HG02885 (cell line): ENCODE data around the gene PLIN3.
"Not testable (repeated sequence)": the region's sequence is repeated elsewhere in the genome, so short reads cannot be mapped to it uniquely, and the experiment has no call there.

Experiments used
- ATAC-seq: cut with Tn5 transposase; IDR thresholded peaks from one replicate; pipeline ENCODE4 v1.9.1; 2021; ENCODE audit warnings: mild to moderate bottlenecking; ENCODE audit not compliant: unreplicated experiment, poor library complexity

PLIN3 gene

DNA sequence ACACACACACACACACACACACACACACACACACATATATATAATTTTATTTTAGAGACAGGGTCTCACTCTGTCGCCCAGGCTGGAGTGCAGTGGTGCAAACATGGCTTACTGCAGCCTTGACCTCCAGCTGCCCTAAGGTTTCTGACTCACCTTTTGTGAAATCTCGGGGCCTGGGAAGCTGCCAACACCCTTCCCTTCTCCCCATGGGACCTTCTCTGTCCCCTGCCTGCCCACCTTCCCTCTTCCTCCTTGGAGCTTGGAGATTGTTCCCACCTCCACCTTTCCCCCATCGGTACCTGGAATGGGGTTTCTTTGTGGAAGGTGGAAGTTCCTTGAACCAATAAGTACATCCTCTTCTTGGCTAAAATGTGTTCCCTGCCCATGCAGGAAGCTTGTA, 28.9 kb upstream of the PLIN3 start:
- no peak for ATAC-seq

DNA sequence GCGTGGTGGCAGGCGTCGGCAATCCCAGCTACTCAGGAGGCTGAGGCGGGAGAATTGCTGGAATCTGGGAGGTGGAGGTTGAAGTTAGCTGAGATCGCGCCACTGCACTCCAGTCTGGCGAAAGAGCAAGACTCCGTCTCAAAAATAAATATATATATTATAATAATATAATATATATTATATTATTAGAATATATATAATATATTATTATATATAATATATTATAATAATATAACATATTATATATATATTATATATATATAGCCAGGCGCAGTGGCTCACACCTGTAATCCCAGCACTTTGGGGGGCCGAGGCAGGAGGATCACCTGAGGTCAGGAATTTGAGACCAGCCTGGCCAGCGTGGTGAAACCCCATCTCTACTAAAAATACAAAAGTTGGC, 25.5 kb upstream of the PLIN3 start:
- ATAC-seq, result not testable (repeated sequence)

DNA sequence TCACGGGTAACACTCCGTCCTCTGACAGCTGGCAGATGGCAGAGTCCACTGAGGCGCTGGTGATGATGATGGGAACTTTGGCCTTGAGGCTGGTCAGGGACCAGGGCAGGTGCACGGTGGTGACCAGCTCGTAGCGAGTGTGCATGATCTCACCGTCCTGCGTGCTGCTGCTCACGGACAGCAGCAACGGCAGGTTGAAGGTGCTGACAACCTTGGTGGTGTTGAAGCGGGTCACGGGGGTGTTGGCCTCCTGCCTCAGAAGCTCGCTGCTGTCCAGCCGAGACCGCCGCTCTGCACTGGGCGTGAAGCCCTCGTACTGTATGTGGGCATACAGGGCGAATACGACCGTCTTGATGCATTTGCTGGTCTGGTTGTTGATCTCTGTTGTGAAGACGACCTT, 23.6 kb upstream of the PLIN3 start:
- ATAC-seq, result no peak

DNA sequence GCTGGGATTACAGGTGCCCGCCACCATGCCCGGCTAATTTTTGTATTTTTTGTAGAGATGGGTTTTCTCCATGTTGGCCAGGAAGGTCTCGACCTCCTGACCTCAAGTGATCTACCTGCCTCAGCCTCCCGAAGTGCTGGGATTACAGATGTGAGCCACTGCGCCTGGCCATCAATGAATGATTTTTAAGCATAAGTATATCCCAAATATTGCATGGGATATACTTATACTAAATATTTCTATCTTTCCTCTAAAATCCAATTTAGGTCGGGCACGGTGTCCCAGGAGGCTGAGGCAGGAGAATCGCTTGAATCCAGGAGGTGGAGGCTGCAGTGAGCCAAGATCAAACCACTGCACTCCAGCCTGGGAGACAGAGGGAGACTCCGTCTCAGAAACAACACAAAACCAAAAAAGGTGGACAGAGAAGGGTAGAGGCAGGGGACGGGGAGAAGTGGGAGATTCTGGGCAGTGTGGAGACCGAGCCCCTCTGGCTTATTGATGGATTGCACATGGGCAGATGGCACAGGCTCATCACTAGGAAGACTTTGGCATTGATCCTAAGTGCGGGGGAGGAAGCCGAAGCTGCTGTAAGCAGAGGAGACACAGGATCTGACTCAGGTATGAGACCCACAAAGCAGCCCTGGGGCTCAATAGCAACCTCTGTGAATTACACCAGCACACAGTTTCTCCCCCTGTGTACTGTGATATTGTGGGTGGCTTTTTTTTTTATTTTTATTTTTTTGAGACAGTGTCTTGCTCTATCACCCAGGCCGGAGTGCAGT, 21.8 kb upstream of the PLIN3 start:
- ATAC-seq, result no peak

DNA sequence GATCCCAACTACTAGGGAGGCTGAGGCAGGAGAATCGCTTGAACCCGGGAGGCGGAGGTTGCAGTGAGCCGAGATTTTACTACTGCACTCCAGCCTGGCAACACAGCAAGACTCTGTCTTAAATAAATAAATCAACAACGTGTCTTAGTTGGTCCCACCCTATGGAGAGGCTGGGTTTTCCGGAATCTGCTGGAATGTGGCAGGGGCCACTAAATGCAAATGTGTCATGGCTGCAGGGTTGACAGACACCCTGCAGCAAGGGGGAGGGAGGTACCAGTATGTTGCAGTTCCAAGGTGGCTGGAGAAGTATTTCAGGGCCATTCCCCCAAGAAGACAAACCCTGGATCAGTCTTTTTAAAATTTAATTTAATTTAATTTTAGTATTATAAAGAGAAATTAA, 20.3 kb upstream of the PLIN3 start:
- ATAC-seq, result not testable (repeated sequence)

DNA sequence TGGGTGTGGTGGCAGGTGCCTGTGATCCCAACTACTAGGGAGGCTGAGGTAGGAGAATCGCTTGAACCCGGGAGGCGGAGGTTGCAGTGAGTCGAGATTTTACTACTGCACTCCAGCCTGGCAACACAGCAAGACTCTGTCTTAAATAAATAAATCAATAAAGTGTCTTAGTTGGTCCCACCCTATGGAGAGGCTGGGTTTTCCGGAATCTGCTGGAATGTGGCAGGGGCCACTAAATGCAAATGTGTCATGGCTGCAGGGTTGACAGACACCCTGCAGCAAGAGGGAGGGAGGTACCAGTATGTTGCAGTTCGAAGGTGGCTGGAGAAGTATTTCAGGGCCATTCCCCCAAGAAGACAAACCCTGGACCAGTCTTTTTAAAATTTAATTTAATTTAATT, 17.5 kb upstream of the PLIN3 start:
- ATAC-seq, result not testable (repeated sequence)

DNA sequence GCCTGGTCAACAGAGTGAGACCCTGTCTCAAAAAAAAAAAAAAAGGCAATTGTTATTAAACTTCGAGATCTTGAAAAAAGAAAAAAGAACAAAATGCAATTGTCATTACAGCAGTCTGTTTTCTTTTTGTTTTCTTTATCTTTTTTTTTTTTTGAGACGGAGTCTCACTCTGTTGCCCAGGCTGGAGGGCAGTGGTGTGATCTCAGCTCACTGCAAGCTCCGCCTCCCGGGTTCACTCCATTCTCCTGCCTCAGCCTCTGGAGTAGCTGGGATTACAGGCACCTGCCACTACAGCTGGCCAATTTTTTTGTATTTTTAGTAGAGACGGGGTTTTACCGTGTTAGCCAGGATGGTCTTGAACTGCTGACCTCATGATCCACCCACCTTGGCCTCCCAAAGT, 15.4 kb upstream of the PLIN3 start:
- not testable (repeated sequence) for ATAC-seq

DNA sequence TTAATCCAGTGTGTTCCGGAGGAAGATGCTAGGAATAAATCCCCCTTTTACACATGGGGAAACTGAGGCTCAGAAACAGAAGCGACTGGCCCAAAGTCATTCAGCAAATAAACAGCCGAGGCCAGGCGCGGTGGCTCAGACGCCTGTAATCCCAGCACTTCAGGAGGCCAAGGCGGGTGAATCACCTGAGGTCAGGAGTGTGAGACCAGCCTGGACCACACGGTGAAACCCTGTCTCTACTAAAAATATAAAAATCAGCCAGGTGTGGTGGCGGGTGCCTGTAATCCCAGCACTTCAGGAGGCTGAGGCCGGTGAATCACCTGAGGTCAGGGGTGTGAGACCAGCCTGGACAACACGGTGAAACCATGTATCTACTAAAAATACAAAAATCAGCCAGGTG, 11.6 kb upstream of the PLIN3 start:
- ATAC-seq, result no peak

DNA sequence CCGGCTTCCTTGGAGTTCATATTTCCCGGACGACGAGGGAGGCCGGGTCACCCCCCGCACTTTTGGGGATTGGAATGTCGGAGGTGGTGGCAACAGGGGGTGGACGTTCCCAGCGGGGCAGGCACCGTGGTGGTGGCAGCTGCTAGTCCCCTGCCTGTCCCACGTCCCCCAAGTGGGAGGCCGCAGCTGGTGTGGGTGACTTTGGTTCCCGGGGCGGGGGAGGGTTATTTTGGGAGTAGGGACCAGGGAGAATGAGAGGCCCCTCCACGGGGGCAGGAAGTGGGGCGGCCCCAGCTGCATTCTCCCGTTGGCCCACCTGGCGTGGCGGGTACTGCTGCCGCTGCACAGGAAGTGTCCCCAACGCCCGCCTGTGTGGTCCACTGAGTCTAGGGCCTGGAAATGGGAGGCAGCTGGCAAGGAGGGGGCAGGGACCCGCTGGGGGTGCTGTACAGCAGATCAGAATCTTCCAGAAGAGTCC, 11.1 kb upstream of the PLIN3 start:
- ATAC-seq, result no peak

DNA sequence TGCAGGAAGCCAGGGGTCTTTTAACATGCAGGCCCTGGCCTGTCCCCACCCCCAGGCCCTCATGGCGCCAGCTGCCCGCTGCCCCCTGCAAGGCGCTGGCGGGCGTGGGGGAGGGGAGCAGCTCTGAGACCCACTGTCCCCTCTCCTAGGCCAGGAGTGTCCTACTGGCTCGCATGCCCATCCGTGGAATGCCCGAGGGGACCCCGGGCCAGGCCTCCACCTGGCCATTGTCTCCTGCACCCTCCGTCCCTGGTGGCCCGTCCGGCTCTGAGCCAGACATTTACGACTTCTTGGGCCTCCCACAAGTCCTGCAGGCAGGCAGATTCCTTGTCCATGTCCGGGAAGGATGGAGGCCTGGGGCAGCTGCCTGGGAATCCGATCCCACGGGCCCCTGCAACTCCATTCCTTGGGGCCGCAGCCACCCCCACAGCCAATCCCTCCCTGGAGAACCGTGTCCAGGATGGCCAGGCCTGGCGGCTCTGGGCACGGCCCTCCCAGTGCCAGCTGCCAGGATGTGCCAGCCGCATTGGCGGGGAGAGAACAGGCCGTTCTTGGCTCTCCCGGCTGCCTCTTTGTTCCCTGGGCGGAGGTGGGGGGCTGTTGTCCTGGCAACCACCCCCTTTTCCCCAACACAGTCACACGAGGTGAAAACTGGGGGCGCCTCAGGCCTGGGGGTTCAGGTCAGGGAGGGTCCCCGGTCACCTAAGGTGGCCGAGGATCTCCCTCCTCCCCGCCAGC, 10.5 kb upstream of the PLIN3 start:
- ATAC-seq, result no peak

DNA sequence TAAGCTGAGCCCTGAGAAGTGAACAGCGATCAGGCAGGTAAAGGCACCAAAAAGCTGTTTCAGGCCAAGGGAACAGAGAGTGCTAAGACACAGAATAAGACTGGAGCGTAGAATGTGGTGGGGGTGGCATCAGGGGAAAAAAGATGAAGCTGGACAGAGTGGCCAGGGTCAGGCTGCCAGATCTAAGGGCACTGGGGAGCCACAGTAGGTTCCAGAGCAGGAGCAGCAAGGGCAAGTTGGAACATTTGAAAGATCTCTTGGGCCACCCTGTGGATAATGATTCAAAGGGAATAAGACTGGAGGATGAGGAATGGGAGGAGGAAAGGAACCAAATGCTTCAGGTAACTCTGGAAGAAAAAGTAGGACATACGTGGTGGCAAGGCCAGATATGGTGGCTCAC, 6.5 kb upstream of the PLIN3 start:
- ATAC-seq, result no peak

DNA sequence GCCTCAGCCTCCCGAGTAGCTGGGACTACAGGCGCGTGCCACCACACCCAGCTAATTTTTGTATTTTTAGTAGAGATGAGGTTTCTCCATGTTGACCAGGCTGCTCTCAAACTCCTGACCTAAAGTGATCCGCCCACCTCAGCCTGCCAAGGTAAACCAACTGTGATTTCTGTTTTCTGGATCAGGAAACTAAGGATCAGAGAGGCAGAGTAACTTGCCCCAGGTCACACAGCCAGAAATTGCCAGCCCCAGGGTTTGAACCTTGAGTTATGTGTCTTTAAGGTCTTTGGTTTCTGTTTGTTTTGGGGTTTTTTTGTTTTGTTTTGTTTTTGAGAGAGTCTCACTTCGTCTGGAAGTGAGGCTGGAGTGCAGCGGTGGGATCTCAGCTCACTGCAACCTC, 4.2 kb upstream of the PLIN3 start:
- no peak for ATAC-seq

DNA sequence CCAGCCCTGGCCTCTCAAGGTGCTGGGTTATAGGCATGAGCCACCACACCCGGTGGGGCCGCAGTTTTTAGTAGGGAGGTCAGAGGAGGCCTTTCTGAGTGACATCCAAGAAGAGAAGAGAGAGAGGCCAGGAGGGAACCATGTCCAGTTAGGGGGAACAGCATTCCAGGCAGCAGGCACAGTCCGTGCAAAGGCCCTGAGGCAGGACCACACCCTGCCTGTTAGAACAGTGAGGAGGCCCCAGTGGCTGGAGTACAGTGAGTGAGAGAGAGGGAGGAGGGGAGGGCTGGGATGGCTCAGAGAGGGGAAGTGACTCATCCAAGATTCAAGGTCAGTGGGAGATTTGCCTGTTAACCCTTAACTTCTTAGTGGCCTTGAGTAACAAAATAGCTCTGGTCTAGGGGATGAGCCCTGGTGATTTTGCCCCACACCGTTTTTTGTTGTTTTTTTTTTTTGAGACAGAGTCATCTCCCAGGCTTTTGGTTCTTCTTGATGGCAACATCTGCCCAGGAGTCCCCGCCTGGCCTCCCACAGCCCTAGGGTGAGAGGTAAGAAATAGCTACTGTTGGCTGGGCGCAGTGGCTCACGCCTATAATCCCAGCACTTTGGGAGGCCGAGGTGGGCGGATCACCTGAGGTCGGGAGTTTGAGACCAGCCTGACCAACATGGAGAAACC, 2.7 kb upstream of the PLIN3 start:
- no peak for ATAC-seq

DNA sequence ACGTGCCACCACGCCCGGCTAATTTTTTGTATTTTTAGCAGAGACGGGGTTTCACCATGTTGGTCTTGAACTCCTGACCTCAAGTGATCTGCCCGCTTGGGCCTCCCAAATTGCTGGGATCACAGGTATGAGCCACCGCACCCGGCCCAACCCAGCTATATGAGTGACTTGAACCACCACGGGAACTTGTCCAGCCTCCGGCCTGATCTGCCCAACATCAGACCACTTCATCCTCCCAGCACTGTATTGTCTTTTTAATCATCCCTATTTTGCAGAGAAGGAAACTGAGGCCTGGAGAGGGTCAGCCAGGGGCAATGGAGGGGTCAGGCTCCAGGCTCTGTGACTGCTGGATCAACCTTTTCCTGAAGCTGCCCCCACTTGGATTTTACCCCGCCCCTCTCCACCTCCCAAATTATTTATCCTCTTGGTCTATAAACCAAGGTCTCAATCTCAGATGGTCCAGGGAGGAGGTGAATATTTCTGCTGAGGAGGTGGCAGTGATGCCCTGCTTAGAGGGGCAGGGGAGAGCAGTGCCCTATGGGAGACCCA, 893 bp upstream of the PLIN3 start:
- ATAC-seq, result no peak

DNA sequence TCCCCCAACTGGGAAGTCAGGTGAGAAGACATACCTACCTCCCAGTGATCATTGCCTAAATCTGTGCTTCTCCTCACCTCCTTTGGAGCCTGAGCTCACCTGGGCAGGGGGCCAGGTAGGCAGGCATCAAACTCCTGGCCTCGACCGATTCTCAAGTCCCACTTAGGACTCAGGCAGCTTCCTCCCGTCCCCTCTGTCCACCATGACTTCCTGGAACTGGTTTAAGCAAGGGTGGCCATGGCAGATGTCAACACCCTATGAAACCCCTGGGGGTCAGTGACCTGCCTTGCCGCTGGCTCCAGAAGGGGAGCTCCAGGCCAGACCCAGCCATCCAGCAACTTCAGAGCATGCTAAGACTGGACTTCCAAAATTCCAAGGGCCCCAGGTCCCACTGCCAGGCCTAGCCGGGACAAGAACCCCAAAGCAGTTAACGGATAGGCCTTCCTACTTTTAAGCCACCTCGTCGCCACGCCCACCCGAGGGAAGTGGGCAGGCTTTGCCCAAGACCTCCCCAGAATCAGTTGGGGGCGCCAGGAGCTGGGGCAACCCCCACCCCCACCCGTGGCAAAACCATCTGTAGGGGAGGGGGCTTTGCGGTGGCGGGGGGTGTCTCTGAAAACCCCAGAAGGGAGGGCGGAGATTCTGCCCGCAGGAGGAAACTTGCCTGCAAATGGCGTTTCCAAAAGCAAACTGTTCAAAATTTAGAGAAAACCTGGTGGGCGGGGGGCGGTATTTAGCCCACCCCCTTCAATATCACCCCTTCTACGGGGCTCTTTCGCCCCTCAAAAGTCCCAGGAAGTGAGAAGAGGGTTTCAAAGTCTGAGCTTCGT, 657 bp downstream of the PLIN3 start:
- ATAC-seq, result no peak

DNA sequence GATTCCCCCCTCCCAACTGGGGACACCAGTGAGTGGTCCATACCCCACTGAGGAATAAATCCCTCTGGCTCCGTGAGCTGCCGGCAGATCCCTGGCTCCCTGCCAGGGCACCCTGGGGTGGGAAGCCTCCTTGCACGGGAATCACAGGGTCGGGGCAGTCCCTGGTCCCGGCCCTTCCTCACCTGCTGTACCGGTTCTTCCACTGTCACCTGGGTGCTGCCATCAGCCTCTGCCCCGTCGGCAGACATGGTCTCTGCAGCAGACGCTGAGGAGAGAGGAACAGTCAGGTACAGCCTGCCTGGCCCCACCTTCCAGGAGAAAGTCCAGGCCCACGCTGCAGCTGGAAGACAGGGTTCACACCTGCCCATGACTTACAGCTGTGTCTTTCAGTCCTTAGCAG, 6.3 kb downstream of the PLIN3 start:
- ATAC-seq, result no peak

DNA sequence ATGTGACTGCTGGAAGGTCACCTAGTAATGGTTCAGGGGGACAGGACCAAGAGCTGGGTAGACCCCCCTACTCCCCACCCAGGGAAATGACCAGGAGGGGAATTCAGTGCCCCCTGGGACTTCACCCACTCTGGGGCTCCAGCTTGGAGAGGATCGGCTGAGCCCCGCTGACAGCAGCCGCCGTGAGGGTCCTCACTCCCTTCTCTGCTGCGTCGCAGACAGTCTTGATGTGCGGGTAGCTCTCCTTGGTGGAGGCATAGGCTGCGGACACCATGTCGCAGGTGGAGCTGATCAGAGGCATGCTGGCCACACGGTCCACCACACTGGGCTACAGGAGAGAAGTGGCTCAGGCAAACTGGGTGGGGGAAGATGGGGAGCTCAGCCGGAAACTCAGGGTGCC, 7.8 kb downstream of the PLIN3 start:
- ATAC-seq, result no peak

DNA sequence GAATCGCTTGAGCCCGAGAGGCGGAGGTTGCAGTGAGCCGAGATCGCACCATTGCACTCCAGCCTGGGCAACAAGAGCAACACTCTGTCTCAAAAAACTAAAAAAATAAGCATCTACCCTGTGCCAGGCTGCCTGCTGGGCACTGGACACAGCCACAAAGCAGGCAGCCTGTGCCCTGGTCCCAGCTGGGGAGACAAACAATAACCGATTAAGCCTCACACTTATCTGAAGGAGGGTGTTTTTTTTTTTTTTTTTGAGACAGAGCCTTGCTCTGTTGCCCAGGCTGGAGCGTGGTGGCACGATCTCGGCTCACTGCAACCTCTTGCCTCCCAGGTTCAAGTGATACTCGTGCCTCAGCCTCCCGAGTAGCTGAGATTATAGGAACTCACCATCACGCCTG, 11.0 kb downstream of the PLIN3 start:
- ATAC-seq, result not testable (repeated sequence)

DNA sequence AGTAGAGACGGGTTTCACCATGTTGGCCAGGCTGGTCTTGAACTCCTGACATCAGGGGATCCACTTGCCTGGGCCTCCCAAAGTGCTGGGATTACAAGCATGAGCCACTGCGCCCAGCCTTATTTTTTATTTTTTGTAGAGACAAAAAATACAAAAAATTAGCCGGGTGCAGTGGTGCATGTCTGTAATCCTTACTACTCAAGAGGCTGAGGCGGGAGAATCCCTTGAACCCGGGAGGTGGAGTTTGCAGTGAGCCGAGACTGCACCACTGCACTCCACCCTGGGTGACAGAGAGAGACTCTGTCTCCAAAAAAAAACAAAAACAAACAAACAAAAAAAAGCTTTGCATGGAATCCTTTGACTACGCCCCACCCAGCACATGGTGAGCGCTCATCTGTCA, 14.0 kb downstream of the PLIN3 start:
- ATAC-seq, result not testable (repeated sequence)

DNA sequence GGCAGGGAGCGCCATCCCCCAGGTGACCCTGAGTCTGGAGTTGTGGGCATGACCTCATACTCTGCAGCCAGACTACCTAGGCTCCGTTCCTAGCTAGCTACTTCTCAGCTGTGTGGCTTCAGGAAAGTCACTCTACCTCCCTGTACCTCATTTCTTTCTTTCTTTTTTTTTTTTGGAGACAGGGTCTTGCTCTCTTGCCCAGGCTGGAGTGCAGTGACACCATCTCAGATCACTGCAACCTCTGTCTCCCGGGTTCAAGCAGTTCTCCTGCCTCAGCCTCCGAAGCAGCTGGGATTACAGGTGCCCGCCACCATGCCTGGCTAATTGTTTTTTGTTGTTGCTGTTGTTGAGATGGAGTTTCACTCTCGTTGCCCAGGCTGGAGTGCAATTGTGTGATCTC, 15.0 kb downstream of the PLIN3 start:
- ATAC-seq, result no peak
